ENCODE results near the gene PTPN18.
A peak's percentile ranks its signal among the peaks of the same experiment; 100 is the strongest.

Gene PTPN18

GRCh38 chr2:130341562-130342019 is 14.3 kb upstream of the PTPN18 start:
- DNase-seq: no peak

- peak; percentile 92 for DNase-seq
Measured at GRCh38 chr2:130342020-130342532, 13.8 kb upstream of the PTPN18 start.

GRCh38 chr2:130342533-130343275 is 13.2 kb upstream of the PTPN18 start, which contains the start of gene IMP4:
IMP4 (plus strand) TSS chr2:130342897; CDS start chr2:130342933, 36 bp downstream.
- peak; percentile 99 for DNase-seq

GRCh38 chr2:130344578-130344977 is 11.3 kb upstream of the PTPN18 start:
- no peak for DNase-seq

GRCh38 chr2:130345091-130345490 is 10.8 kb upstream of the PTPN18 start:
- DNase-seq: no peak

GRCh38 chr2:130345611-130346010 is 10.2 kb upstream of the PTPN18 start:
- DNase-seq: no peak

- DNase-seq: no peak
Measured at GRCh38 chr2:130346041-130346740, 9.7 kb upstream of the PTPN18 start.

- DNase-seq: no peak
Measured at GRCh38 chr2:130346741-130347066, 9.2 kb upstream of the PTPN18 start.

- DNase-seq: no peak
Measured at GRCh38 chr2:130347220-130347925, 8.5 kb upstream of the PTPN18 start.

GRCh38 chr2:130349174-130349573 is 6.7 kb upstream of the PTPN18 start:
- DNase-seq: no peak

- no peak for DNase-seq
Measured at GRCh38 chr2:130351711-130352110, 4.1 kb upstream of the PTPN18 start.

GRCh38 chr2:130352237-130352636 is 3.6 kb upstream of the PTPN18 start:
- peak; percentile 19 for DNase-seq

- DNase-seq: no peak
Measured at GRCh38 chr2:130353291-130354138, 2.3 kb upstream of the PTPN18 start.

- DNase-seq: no peak
Measured at GRCh38 chr2:130354139-130354428, 1.8 kb upstream of the PTPN18 start.

- no peak for DNase-seq
Measured at GRCh38 chr2:130355172-130355577, 681 bp upstream of the PTPN18 start.

- no peak for DNase-seq
Measured at GRCh38 chr2:130357864-130358263, 2.0 kb downstream of the PTPN18 start.

GRCh38 chr2:130358420-130359350 is 2.8 kb downstream of the PTPN18 start:
- no peak for DNase-seq

GRCh38 chr2:130359466-130359865 is 3.6 kb downstream of the PTPN18 start:
- no peak for DNase-seq

GRCh38 chr2:130363479-130363878 is 7.6 kb downstream of the PTPN18 start:
- DNase-seq: no peak

GRCh38 chr2:130365075-130365474 is 9.2 kb downstream of the PTPN18 start:
- DNase-seq: no peak

GRCh38 chr2:130365963-130366362 is 10.1 kb downstream of the PTPN18 start:
- DNase-seq: no peak

- no peak for DNase-seq
Measured at GRCh38 chr2:130366720-130367119, 10.9 kb downstream of the PTPN18 start.
